ENCODE measurements around the gene CCDC106.

DNA sequence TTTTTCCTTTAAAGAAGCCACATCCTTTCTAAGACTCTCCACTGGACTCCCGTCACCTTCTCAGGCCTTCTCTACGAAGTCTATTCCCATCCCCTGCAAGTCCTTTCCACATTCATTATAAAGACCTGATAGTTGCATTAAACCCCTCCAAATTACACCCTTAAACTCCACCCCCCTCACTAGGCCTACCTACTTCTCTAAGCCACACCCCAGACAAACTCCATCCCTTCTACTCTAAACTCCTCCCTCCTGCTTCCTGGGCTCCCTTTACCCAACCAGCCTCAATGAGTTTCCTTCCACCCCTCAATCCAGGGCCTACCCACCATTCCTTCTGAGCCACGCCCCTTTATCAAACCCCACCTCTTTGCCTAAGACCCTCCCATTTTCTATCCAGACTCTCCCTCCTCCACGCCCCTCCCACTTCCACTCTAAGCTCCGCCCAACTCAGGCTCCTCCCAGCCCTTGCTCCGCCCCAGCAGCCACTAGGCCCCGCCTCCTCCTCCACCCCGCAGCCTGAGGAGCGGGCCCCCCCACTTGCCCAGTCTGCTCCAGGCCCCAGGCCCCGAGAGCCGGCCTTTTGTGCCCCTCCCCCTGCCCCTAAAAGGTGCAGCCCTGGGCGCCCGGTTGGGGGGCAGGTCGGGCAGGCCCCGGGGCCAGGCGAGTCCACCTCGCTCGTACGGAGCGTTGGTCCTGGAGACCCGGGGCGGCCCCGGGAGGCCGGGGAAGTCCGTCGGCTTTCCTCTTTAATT is 49.1 kb upstream of the CCDC106 start:
- TF ChIP-seq, protein P1, sequence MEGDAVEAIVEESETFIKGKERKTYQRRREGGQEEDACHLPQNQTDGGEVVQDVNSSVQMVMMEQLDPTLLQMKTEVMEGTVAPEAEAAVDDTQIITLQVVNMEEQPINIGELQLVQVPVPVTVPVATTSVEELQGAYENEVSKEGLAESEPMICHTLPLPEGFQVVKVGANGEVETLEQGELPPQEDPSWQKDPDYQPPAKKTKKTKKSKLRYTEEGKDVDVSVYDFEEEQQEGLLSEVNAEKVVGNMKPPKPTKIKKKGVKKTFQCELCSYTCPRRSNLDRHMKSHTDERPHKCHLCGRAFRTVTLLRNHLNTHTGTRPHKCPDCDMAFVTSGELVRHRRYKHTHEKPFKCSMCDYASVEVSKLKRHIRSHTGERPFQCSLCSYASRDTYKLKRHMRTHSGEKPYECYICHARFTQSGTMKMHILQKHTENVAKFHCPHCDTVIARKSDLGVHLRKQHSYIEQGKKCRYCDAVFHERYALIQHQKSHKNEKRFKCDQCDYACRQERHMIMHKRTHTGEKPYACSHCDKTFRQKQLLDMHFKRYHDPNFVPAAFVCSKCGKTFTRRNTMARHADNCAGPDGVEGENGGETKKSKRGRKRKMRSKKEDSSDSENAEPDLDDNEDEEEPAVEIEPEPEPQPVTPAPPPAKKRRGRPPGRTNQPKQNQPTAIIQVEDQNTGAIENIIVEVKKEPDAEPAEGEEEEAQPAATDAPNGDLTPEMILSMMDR (optimal IDR thresholded peaks at IDR 0.05 in 1 of 3, IDR thresholded peaks at IDR 0.05 in 1 of 3, conservative IDR thresholded peaks at IDR 0.05 in 1 of 3; ENCODE audit: extremely low read depth in 1 of 3, insufficient read depth in 2 of 3, low read length in 3 of 3): no peak
- no peak for TF ChIP-seq EZH2 (IDR thresholded peaks at IDR 0.05; ENCODE audit: low read length)

Measured in keratinocyte (primary cell).